C4-2B (cell line): ENCODE measurements around the gene FAM149A.

ENCODE experiments used
- CTCF ChIP-seq: fragments of 450-650 bp; conservative IDR thresholded peaks from 2 replicates; pipeline ENCODE4 v1.5.1; 2017; ENCODE audit warnings: mild to moderate bottlenecking
- ZFX ChIP-seq: fragments of 450-650 bp; IDR thresholded peaks from 2 replicates; pipeline ENCODE4 v1.6.1; 2017

GRCh38 chr4:186146458-186146857 lies 42.0 kb downstream of the FAM149A start:
- no peak for TF ChIP-seq CTCF
- no peak for TF ChIP-seq ZFX
